HG03378 (cell line): Measurements from ENCODE around the gene RUSC1.

Experiments used
- ATAC-seq: cut with Tn5 transposase; IDR thresholded peaks from one replicate; pipeline ENCODE4 v1.9.1; 2021; ENCODE audit warnings: mild to moderate bottlenecking, moderate library complexity; ENCODE audit not compliant: unreplicated experiment

The RUSC1 gene

GRCh38 chr1:155295183-155295941, 25.3 kb upstream of the RUSC1 start:
- no peak for ATAC-seq

- ATAC-seq = no peak
Measured at GRCh38 chr1:155295942-155296267, 24.8 kb upstream of the RUSC1 start.

GRCh38 chr1:155296661-155297060, 24.0 kb upstream of the RUSC1 start:
- no peak for ATAC-seq

GRCh38 chr1:155297384-155297783, 23.3 kb upstream of the RUSC1 start:
- no peak for ATAC-seq

- no peak for ATAC-seq
Measured at GRCh38 chr1:155300024-155300423, 20.7 kb upstream of the RUSC1 start.

- ATAC-seq = no peak
Measured at GRCh38 chr1:155300553-155301329, 20.0 kb upstream of the RUSC1 start.

GRCh38 chr1:155301342-155301841, 19.3 kb upstream of the RUSC1 start, which contains the start of gene PKLR:
Gene PKLR (minus strand): TSS chr1:155301438. CDS start chr1:155301395, 43 bp downstream.
- no peak for ATAC-seq

- no peak for ATAC-seq
Measured at GRCh38 chr1:155304558-155305063, 16.1 kb upstream of the RUSC1 start.

GRCh38 chr1:155305881-155306391, 14.8 kb upstream of the RUSC1 start:
- no peak for ATAC-seq

GRCh38 chr1:155307247-155307740, 13.4 kb upstream of the RUSC1 start:
- no peak for ATAC-seq

- peak; percentile 90 for ATAC-seq
Measured at GRCh38 chr1:155308493-155309422, 11.9 kb upstream of the RUSC1 start, which contains the start of gene FDPS. Gene FDPS (plus strand): TSS chr1:155308866. CDS start chr1:155309790, 924 bp downstream.

- no peak for ATAC-seq
Measured at GRCh38 chr1:155309423-155310021, 11.2 kb upstream of the RUSC1 start.

GRCh38 chr1:155313261-155313660, 7.4 kb upstream of the RUSC1 start:
- no peak for ATAC-seq

- ATAC-seq = no peak
Measured at GRCh38 chr1:155316922-155317321, 3.8 kb upstream of the RUSC1 start.

- no peak for ATAC-seq
Measured at GRCh38 chr1:155318082-155318481, 2.6 kb upstream of the RUSC1 start.

GRCh38 chr1:155319536-155319935, 1.2 kb upstream of the RUSC1 start:
- ATAC-seq = no peak

GRCh38 chr1:155320252-155320651, 442 bp upstream of the RUSC1 start:
- ATAC-seq = no peak

- no peak for ATAC-seq
Measured at GRCh38 chr1:155321639-155322503, 1.2 kb downstream of the RUSC1 start.

GRCh38 chr1:155322571-155322952, 1.9 kb downstream of the RUSC1 start:
- ATAC-seq = no peak
